Measurements from ENCODE around the gene GSTT2. TPM values are rescaled to one million over a fixed set of nuclear protein-coding genes. Genes with fewer than 3 reads are reported as not detected.

Gene GSTT2
- total and polyA plus RNA-seq, 2 experiments from 2014 or later, result 5.0 to 5.2 TPM

GRCh38 chr22:24008381-24009226, 28.7 kb downstream of the GSTT2 start:
- H3K4me1 ChIP-seq (ENCODE audit: low read depth), result peaks cover 7% of the 10 kb centered on the region
- no peak overlapping the region for H3K4me3 ChIP-seq
- TF ChIP-seq CTCF (IDR thresholded peaks at IDR 0.05; ENCODE audit: low read depth, low read length), result no peak

GRCh38 chr22:24009227-24010017, 29.5 kb downstream of the GSTT2 start:
- Histone ChIP-seq H3K36me3 (no peaks in the 10 kb centered on the region), H3K27ac (no peak overlapping the region), H3K4me1 (ENCODE audit: low read depth) (peaks cover 7% of the 10 kb centered on the region), H3K4me3 (no peak overlapping the region), H3K9me3 (ENCODE audit: low read depth) (no peaks in the 10 kb centered on the region), H3K27me3 (no peaks in the 10 kb centered on the region)
- TF ChIP-seq CTCF (IDR thresholded peaks at IDR 0.05; ENCODE audit: low read depth, low read length), result no peak
- DNase-seq (ENCODE audit: low read depth in 1 of 2, low spot score in 1 of 2), result no peak

More at GRCh38 chr22:24008381-24009226, 28.7 kb downstream of the GSTT2 start:
- Histone ChIP-seq H3K9me3 (ENCODE audit: low read depth) (no peaks in the 10 kb centered on the region), H3K36me3 (no peaks in the 10 kb centered on the region), H3K27ac (no peak overlapping the region), H3K27me3 (no peaks in the 10 kb centered on the region)
- no peak for DNase-seq (ENCODE audit: low read depth in 1 of 2, low spot score in 1 of 2)

- peaks cover 7% of the 10 kb centered on the region for H3K4me1 ChIP-seq (ENCODE audit: low read depth)
- no peak overlapping the region for H3K27ac ChIP-seq
- no peak overlapping the region for H3K4me3 ChIP-seq
- no peaks in the 10 kb centered on the region for H3K9me3 ChIP-seq (ENCODE audit: low read depth)
- H3K27me3 ChIP-seq, result no peaks in the 10 kb centered on the region
- H3K36me3 ChIP-seq, result no peaks in the 10 kb centered on the region
- no peak for TF ChIP-seq CTCF (IDR thresholded peaks at IDR 0.05; ENCODE audit: low read depth, low read length)
- DNase-seq (ENCODE audit: low read depth in 1 of 2, low spot score in 1 of 2), result no peak
These were observed 30.1 kb downstream of the GSTT2 start for GRCh38 chr22:24010018-24010391.

GRCh38 chr22:24011735-24012068, 31.8 kb downstream of the GSTT2 start:
- Histone ChIP-seq H3K9me3 (ENCODE audit: low read depth) (no peaks in the 10 kb centered on the region), H3K36me3 (no peaks in the 10 kb centered on the region), H3K27me3 (no peaks in the 10 kb centered on the region), H3K27ac (peak overlapping the region; percentile 70), H3K4me1 (ENCODE audit: low read depth) (peaks cover 7% of the 10 kb centered on the region), H3K4me3 (peak overlapping the region; percentile 63)
- no peak for DNase-seq (ENCODE audit: low read depth in 1 of 2, low spot score in 1 of 2)
- no peak for TF ChIP-seq CTCF (IDR thresholded peaks at IDR 0.05; ENCODE audit: low read depth, low read length)

GRCh38 chr22:24016156-24016555, 36.2 kb downstream of the GSTT2 start:
- no peak for TF ChIP-seq CTCF (IDR thresholded peaks at IDR 0.05; ENCODE audit: low read depth, low read length)
- no peak overlapping the region for H3K27ac ChIP-seq
- H3K27me3 ChIP-seq, result no peaks in the 10 kb centered on the region
- H3K4me3 ChIP-seq, result no peak overlapping the region
- peaks cover 7% of the 10 kb centered on the region for H3K4me1 ChIP-seq (ENCODE audit: low read depth)
- H3K36me3 ChIP-seq, result no peaks in the 10 kb centered on the region
- DNase-seq (ENCODE audit: low read depth in 1 of 2, low spot score in 1 of 2), result no peak
- no peaks in the 10 kb centered on the region for H3K9me3 ChIP-seq (ENCODE audit: low read depth)

Measured in cardiac muscle cell (in vitro differentiated cells and primary cell).